Measurements from ENCODE around the gene MCTP2.

Gene MCTP2

DNA sequence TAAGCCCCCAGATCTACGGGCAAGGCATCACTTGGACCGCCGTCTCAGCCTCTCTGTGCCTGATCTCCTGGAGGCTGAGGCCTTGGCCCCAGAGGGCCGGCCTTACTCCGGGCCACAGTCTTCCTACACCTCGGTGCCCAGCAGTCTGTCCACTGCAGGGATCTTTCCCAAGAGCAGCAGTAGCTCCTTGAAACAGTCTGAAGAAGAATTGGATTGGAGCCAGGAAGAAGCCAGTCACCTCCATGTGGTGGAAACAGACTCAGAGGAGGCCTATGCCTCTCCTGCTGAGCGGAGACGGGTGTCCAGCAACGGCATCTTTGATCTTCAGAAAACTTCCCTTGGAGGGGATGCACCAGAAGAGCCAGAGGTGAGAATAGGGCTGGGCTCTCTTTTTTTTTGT lies 67.0 kb downstream of the MCTP2 start:
- DNase-seq (ENCODE audit: low spot score), result peak; percentile 7

DNA sequence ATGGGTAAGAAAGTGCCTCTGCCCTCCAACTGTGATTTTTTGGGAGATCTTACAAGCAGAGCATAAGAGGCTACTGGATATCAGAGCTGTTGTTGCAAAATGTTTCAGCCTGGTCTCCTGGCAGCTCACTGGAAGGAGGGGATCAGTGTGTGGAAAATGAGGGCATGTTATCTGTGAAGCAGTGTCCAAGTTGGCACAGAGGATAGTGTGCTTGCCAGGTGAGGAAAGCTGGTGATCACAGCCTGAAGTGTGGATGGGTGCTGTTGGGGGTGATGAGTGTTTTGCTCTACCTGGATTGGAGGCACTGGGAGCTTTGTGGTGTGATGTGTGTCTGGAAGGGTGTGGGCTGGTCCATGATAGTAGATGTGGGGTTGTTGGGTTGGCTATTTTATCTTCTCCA lies 69.3 kb downstream of the MCTP2 start:
- DNase-seq (ENCODE audit: low spot score), result no peak

DNA sequence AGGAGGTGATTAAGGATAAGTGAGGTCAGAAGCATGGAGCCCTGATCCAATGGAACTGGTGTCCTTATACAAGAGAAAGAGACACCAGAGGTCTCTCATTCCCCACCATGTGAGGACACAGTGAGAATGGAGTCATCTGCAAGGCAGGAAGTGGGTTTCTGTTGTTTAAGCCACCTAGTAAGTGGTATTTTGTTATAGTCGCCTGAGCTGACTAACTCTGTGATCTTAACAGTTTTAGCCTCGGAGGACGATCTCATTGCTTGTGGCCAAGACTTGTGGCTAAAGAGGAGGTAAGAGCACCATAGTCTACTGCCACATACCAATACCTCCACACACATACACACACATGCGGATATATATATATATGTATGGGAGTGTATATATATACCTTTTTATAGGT lies 73.8 kb downstream of the MCTP2 start:
- no peak for DNase-seq (ENCODE audit: low spot score)

DNA sequence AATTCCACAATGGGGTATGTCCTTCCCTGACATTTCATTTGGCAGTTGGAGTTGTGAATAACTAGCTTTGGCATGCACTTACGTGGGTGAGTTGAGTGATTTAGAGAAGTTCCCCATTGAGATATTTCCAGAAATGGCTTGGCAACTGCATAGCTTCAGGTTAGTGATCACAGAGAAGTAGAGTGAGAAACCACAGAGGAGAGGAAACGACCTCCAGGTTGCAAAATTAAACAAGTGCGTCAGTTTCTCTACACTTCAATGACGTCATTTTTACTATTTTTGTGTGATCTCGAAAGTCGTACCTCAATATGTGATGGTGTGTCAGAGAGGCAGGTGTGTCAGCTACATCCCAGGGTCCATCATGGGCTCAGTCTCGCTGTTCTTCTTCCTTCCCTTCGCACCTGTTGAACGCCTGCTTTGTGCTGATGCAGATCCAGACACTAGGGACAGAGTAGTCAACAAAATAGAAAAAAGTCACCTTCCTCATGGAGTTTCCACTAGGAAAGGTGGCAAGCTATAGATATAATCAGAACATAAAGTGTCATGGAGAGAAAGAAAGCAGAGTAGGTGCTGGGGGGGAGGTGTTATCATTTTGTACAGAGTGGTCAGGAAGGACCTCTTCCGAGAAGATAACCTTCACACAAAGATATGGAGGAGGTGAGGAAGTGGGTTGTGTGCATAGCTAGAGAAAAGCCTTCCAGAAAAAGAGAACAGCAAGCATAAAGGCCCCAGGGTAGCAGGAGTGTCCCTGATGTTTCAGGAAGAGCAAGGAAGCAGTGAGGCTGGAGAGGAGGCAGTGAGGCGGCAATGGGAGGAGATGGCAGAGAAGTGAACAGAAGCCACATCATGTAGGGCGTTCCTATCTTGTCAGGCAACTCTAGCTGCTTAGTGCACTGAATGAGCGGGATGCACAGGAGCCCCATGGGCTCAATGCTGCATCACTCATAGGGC lies 75.6 kb downstream of the MCTP2 start:
- DNase-seq (ENCODE audit: low spot score), result no peak

DNA sequence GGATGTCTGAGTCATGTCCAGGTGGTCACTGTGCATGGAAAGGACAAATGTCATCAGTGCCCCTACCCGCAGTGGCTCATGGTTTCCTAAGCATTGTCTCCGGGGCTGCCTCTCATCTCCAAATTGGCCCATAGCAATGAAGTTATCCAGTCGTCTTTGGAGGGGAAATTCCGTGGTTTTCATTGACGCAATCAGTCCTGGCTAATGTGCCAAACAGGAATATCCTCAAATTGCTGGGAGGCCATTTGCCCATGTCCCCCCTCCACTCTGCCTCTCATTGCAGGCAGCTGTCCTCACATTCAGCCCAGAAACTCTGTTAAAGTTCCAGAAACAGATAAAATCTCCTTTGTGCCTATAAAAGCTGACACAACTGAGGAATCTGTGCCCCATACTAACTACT lies 81.6 kb downstream of the MCTP2 start:
- no peak for DNase-seq (ENCODE audit: low spot score)

DNA sequence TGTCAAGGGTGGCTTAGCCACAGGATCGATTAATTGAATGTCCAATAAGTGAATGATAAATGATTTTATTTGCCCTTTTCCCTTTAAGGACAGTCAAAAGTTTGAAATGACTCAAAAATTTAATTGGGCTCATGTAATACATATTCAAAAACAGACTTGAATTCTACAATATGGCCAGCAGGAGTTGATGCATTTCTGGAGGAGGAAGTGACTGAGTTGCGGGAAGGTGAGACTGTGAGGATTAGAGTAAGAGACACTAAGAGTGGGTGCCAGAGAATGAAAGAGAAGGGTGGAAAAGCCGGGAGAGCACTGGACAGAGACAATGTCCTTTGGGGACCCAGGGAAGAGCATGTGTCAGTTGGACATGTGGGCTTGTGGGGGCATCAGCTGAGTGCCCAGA lies 83.3 kb downstream of the MCTP2 start:
- DNase-seq (ENCODE audit: low spot score), result no peak

DNA sequence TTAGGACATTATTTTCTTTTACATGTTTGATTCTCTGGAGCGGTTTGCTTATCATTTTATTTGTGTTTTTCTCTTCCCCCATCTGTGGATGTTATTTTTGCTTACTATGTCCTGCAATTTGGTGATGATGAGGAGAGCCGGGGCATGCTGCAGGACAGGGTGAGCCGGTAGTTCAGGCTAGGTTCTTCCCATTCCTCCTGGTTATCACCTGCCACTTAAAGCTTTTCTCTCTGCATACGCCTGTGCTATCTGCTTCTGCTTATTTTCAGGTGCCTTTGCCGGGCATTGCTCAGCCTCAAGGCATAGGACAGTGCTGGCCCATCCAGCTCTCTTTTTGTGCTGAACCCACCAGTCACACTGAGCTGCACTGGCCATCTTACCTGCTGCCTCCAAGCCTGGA lies 85.8 kb downstream of the MCTP2 start:
- DNase-seq (ENCODE audit: low spot score), result no peak

DNA sequence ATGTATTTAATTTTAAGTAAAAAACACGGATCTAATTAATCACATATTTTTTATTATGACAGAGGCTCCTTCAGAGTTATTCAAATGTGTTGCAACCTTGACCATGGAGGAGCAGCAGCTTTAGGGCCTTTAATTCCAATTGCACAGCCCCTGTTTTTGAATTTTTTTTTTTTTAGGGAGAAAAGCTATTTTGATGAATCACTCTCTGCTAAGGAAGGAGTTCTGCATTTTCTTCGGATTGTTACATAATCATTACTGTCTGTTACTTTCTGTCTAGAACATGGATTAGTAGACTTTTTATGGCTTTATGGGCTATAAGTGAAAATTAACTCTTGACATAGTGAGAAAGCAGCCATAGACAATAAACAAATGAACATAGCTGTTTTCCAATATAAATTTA lies 90.8 kb downstream of the MCTP2 start:
- no peak for DNase-seq (ENCODE audit: low spot score)

DNA sequence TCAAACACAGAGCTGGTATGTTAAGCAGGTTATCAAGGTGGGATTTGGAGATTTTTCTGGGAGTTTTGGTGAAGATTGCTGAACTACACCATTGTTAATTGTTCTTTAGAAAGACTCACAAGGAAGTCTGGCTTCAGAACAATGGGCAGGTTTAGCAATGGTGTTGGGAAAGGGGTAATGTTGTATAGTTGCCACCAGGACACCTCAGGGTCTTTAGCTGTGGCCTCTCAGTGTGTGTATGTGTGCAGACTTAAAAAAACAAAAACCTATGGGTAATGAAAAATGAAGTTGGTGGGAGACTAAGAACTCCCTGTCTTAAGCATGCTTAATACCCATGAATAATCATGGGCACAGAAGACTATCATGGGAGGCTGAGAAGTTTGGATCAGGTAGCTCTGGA lies 91.7 kb downstream of the MCTP2 start:
- no peak for DNase-seq (ENCODE audit: low spot score)

DNA sequence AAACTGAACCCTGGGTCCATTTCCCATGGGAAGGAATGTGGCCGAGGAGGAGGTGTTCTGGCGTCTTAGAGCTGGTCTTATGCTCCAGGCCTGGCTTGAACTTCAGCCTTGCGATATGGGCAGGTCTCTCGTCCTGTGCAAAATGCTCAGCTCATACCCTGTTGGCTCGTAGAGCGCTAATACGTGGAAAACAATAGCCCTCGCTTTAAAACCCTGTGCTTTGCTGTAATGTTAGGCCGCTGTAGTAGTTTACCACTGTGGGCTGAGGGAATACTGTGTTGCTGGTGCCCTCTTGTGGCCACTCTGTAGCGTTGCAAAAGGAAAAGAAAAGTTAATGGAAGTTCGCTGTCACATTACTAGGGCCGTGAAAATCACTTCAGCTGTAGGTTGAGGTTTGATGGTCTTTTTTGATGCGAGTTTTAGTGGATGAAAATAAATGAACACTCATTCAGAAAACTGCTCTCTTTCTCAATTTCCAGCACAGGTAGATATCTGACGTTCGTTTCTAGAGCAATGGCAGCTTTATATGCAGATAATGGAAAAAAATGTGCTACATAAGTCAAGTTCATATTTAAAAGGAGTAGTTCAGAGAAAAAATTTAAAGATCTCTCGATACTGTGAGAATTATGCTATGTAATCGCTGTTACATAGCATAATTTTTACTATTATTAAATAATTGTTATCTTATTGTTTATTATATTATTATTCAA lies 92.9 kb downstream of the MCTP2 start:
- DNase-seq (ENCODE audit: low spot score), result peak; percentile 76

DNA sequence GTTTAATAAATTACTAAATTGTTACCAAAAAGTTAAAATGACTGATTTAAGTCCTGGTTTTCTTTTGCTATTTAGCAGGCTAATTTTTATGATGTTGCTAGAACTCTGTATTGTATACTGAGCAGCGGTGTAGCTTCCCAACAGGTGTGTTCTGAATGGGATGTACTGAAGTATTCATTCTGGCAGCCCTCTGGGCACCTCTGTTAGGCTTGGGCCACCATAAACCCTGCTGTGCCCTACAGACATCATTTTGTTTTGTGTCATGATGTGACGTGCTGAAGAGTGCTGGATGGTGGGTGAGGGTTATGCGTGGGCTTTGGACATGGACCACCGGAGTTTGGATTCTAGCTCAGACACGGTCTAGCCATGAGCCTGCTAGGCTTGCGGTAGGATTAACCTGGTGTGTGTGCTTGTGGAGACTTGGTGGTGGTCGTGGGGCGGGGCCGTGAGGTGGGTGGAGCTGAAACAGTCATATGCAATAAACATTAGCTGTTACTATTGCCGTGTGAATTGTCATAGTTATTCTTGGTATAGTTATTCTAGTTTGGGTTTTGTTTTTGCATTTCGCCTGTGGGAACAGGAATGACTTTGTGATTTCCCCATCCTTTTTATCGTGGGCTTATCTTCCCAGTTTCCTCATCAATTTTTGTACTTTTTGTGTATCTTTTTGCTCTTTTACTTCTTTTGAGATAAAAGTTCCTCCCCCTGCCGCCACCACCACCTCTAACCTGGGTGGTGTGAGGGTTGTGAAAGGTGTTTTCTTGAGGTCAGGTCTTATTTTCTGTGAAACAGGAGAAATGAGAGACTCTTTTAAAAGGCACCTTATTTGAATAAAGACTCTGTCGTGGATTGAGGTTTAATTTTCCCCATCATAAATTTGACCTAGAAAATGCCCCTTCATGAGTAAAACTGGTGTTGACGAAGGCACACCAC lies 93.7 kb downstream of the MCTP2 start:
- DNase-seq (ENCODE audit: low spot score), result no peak

DNA sequence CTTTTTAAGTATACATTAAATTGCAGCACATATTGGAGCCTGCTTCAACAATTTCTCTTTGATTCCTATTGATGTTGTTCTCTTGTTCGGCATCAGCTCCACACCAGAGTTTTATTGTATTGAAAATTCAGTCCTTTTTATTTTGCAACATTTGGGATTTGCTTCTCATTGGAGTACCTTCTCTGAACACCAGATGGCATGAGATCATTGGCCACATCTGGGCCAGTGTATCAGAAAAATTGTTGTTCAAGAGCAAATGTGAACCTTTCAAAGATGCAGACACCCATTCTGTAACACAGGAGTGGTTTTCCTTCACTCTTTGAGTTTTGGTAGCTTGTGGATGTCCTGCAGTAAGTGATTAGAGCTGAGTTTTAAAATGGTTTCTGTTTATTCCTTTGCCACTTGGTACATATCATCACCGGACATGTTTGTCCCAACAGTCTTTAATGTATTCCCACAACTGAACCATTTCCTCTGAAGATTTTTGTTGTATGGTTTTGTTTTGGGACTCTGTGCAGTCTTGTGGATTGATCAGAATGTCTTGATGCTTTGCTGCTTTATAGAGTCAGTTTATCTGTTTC lies 96.1 kb downstream of the MCTP2 start:
- DNase-seq (ENCODE audit: low spot score), result peak; percentile 62

DNA sequence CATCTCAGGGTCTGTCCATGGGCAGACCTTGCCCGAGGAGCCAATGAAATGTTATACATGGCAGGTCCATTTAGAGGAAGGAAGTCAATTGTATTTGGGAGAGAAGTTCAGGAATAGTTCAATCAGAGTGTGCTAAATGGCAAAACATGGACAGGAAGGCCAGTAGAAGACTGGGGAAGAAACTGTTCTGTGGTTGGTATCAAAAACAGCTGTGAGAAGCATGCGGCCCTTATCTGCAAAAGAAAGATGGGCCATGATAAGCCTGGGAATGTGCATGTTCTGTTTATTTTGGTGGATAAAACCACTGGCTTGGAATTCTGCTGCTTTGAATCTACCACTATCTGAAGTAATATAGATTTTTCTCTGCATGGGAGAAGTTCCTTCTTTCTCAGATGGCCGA lies 100.4 kb downstream of the MCTP2 start:
- no peak for DNase-seq (ENCODE audit: low spot score)

DNA sequence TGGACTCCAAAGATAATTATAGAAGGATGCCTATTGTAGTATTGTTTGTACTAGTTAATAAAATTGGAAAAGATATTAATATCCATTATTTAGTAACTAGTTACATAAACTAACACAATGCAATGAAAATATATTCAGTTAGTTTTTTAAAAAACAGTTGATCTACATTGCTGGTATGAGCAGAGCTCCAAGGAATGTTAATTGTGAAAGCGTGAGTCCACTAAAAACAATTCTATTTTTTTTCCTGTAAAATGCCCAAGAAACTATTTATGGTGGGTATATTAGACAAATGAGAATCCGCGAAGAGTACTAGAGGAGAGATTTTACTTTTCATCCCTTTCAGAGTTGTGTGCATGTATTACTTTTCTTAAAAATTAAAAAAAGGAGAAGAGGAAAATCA lies 104.3 kb downstream of the MCTP2 start:
- DNase-seq (ENCODE audit: low spot score), result no peak

DNA sequence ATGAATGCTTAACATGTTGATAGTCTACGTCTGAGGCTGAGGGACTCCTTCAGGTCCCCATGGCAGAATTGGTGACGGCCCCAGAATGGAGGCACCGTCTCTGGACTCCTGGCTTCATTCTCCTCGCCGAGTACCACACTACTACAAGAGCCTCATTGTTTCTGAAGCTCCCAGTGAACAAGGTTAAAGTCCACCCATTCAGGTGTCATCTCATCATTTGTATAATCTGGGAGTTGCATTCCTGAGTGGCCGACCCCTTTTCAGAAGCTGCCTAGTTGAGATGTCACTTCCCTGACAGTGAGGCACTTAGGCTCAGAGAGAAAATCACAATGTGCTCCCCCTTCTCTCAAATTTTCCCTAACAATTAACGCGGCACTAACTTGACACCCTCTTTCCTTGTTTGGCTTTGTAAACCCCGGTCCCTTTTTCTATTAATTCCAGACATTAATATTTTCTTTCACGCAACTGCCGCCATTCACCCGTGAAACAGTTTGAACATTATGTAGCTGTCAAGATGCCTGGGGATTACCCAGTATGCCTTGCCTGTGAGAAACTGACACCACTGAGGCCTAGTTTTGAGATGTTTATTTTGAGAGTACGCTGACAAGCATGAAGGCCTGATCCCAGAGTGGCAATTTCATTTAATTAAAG lies 105.6 kb downstream of the MCTP2 start:
- DNase-seq (ENCODE audit: low spot score), result no peak

DNA sequence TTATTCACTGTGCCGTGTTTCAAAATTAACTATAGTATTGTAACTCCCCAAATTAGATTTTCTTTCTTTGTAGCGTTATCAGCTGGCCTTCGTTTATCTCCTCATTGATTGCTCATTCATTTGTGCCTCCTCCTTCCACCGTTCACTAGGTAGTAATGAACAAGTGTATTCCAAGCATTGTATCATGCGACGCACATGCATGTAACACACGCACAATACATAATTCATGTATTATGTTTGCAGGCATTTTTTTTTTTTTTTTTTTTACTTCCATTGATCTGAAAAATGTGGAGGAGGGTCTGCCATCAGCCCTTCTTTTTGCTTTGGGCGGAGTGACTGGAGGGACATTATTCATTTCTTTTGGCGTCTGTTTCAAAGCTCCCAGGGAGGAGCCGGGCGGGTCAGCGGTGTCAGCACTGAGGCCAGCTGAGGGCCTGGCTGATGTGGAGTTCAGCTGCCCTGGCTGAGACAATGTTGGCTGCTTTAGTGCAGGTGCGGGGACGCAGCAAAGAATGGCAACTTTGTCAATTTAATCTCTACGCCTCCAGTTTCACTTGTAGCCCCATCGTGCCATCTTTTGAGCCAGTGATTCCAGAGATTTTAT lies 107.0 kb downstream of the MCTP2 start:
- no peak for DNase-seq (ENCODE audit: low spot score)

DNA sequence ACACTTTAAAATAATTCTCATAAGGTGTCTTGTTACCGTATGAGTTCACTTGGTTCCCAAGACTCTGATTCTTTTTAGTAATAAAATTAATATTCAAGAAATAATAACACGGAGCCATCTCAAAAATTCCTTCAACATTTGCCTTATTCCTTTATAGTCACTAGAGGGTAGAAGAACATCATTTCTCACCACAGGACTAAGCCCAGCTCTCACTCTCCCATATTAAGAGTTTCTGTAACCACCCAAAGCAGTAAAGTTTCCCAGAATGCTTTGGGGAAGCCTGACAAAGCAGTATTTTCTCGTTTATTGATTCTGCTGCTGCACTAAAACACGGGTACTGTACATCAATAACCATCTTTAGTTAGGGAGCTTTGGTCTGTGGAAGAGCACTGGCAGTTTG lies 114.9 kb downstream of the MCTP2 start:
- DNase-seq (ENCODE audit: low spot score), result peak; percentile 3

DNA sequence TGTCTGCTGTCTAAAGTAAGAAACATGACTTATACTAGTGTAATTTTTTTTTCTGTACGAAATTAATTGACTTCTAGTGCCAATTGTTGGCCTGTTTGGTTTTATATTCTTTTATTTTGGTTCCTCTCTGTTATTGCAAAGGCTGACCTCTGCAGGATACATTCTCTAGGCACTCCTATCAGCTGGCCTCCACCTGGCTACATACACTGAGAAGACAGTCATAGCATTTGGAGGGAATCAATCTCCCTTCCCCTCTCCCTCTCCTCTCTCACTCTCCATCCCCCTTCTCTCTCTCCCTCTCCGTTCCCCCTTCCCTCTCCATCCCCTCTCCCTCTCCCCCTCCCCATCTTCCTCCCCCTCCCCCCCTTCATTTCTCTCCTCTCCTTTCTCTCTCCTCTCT lies 116.7 kb downstream of the MCTP2 start:
- peak; percentile 10 for DNase-seq (ENCODE audit: low spot score)

DNA sequence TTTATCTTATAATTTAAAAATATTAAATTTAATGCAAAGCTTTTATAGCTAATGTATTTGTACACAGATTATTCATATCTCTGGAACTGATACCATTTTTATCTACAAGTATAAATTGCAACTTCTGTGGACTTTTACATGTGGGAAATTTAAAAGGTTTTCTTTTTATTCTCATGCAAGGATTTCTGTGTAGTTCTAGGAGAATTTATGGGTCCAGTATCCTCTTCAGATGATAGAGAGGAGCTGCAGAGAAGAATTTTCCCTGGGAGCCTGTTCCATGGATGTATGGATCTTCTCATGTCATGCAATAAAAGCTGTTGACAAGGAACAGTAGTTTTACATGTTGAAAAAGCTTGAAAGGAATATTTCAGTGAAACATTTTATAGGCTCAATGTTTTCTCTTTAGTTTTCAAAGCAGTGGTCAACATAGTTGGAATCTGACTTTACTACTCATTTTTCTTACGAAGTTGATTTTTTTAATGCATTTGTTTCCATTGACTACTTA lies 119.7 kb downstream of the MCTP2 start:
- no peak for DNase-seq (ENCODE audit: low spot score)

DNA sequence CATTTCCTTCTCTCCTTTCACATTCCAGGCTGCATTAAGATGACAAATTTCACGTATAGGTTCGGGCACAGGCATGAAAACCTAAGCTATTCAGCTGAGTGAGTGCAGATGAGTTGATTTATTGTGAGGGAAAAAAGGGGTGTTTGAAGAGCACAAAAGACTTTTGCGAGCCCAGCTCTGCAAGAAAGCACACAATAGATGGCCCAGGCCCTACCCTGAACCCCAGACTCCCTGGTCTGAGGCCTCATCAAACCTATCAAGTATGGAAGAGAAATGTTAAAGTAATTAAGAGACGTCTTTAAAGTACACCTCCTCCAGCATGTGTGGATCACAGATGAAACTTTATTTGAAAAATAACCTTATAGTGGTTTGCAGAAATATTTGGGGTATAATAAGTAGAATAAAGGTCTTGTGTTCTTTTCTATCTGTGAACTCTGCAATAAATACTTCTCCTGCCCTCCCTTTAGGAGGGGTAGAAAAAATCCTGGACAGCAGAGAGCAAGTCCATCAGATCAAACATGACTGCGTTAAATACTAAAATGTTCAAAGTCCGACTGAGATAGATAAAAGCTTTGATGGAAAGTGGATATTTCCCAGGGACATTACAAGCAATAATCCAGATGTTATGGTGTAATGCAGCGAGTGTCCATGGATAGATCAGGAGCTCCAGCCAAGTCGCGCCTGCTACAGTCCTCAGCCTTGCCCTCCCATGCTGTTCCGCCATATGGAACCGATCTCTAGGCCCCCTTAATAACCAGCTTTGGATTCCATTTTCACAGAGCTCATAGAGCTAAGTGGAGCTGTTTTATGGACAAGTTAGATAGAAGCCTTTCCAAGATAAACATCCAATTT lies 121.5 kb downstream of the MCTP2 start:
- DNase-seq (ENCODE audit: low spot score), result no peak

Measured in RKO (cell line).